Spleen (tissue), 7 donors: Measurements from ENCODE around the gene CSNK2A1.
"Not testable (repeated sequence)": the region's sequence is repeated elsewhere in the genome, so short reads cannot be mapped to it uniquely, and the experiment has no call there.

Source experiments
- CTCF ChIP-seq, 11 experiments: fragments of 200-600 bp in 7 of 11; fragments of 450-650 bp in 4 of 11; sonication (generic) in 4 of 11; IDR thresholded peaks in 8 of 11; conservative IDR thresholded peaks in 3 of 11; 1 replicate in 7 of 11; 2 replicates in 4 of 11; pipeline versions ENCODE4 v1.4.0 to v1.8.0; 2016 to 2021; ENCODE audit warnings: antibody characterized with exemption in 11 of 11, inconsistent platforms in 4 of 11, mild to moderate bottlenecking in 1 of 11
- POLR2A ChIP-seq, 3 donors: fragments of 450-650 bp; IDR thresholded peaks; one replicate each; pipeline ENCODE4 v1.5.1; 2017; ENCODE audit warnings: antibody characterized with exemption in 3 of 3, mild to moderate bottlenecking in 1 of 3
- donor health status: DM: no; HTN: no; CAD: no; lungs with moderate emphysema.
- donor health status: DM: no; HTN: no; CAD: no.
- donor health status: DM: no; HTN: no; CAD: no.

- not testable (repeated sequence) for TF ChIP-seq CTCF (IDR thresholded peaks at IDR 0.05 in 8 of 11, conservative IDR thresholded peaks at IDR 0.05 in 3 of 11); POLR2A (IDR thresholded peaks at IDR 0.05)
These were observed 33.1 kb downstream of the CSNK2A1 start for GRCh38 chr20:510328-511057.
